Non-pigmented ciliary epithelial cell (primary cell): ENCODE data around the gene MED31.
"Not testable (repeated sequence)": the region's sequence is repeated elsewhere in the genome, so short reads cannot be mapped to it uniquely, and the experiment has no call there.

Source experiments
- DNase-seq: peaks from one replicate; pipeline ENCODE4 v3.0.0-alpha.2; 2010; ENCODE audit warnings: low read depth

MED31 gene

DNA sequence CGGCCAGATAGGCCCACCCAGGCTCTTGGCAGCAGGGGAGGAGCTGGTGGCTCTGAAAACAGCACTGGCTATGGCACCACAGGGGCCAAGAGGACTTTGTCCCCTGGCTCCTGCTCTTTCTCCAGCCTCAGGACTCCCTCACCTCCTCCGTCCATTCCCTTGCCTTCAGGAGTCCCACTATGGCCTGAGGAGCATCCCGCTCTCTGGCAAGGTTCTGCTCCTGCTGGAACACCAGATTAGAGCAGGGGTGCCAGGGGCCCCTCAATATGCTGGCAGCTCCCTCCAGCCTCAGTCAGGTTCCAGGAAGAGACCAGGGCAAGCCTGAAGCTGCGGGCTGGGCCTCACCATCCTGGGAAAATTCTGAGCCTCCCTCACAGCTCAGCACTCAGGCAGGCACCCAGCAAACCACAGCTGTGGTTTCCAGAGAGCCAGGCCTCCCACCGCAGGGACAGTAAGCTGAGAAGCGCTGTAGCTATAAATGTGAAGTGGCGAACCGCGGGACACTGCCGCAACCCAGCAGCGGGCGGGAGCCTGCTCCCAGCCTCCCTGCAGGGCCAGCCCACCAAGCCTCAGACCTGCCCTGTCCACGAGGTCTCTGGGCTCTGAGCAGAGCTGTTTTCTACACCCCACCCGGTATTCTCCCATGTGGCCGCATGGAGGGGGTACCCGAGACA lies 25.9 kb upstream of the MED31 start:
- no peak for DNase-seq

DNA sequence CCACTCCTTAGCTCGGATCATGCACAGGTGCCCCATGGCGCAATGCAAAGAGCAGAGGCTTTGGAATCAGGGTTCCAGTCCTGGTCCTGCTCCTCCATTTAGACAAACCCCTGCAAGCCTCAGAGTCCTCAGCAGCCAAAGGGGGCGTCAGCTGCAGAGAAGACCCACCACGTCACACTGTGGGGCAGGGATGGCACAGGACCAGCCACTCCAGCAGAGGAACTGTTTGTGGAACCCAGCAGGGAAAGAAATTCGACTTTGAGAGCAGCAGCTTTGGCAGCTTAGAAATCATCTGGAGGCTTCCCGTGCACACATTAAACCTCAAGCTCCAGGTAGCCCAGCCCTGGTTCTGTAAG lies 25.4 kb upstream of the MED31 start:
- DNase-seq: no peak

DNA sequence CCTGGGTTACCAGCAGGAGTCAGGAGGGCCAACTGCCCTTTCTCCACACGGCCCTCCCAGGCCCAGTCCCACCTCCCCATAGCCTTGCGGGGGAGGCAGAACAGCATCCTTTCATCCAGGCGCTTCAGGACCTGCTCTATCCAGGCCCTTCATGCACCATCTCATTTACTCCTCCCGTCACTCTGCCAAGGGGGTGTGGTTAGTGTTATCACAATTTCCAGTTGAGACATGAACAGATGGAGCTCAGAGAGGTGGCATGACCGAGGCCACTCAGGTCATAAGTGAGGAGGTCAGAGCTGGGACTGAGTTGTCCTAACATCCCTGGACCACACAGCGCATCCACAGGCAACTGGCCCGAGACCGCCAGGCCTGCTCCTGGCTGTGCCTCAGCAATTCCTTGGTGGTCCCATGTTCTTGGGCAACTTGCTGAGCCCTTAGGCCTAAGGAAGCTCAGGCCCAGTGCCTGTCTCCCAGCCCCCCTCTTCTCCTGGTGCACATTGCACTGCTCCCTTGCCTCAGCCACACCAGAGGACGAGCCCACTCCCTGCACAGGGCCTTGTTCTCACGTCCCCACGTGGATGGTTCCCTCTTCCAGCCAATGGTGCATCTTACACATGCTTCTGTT lies 23.9 kb upstream of the MED31 start:
- no peak for DNase-seq

DNA sequence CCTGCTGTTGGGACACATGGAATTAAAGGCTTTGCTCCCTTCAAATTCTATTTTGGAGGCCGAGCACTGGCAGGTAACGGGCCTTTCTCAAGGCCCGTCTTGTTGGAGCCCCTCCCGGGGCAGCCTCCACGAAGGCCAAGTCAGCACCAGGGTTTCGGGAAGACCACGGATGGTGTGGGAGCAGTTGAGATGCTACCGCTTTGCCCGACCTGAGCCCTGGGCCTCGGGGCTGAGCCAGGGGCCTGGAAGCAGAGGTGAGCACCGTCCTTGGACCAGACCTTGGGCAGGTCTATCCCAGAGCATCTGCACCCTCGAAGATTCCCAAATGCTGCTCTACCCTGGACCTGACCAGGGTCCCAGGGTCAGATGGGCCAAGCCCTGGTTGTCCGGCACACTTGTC lies 23.2 kb upstream of the MED31 start:
- no peak for DNase-seq

DNA sequence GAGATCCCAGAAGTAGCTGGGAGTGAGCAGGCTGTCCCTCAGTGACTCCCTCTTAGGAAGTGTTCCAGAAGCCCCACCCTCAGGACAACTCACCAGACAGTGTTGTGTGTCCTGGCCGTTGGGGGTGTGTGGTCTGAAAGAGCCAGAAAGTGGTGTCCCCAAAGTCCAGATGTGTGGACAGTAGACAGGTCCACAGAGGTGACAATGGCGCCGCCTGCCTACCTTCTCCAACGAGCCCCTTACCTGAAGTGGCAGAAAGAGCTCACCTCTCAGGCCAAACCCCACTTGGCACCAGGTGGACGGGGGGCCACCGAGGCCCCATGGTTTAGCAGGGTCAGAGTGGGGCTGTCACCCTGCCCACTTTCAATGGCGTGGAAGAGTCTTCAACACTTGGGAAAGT lies 20.0 kb upstream of the MED31 start:
- no peak for DNase-seq

DNA sequence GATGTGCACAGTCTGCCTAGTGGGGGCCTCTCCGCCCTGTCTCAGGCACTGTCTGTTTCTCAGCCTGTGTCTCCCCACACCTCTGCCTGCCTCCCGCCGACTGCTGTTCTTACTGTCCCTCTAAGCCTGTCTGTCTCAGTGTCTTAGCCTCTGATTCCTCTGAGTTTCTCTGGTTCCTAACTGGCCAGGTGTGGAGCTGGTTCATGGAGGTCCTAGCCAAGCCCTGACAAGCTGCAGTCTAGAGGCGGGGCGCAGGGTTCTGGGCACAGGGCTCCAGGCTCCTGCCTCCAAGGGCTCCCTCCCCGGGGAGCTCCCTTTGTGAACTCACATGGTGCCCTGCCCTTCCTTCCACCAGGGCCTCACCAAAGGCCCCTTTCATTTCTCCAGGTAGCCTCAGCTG lies 19.6 kb upstream of the MED31 start:
- DNase-seq: no peak

DNA sequence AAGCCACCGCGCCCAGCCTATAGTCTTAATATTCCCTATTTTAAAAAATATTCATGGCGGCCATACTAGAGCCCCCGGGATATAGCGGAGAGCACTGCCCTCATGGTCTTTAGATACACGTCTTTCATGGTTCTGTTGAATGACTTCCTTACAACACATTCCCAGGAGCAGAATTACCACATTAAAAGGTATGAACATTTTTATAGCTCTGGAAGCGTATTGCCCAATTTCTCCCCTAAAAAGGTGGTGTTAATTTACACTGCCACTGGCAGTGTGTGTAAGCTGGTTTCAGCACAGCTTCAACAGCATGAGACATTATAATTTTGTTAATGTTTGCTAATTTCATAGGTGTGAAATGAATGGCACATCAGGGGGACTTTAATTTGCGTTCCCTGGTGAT lies 19.2 kb upstream of the MED31 start:
- DNase-seq: no peak

DNA sequence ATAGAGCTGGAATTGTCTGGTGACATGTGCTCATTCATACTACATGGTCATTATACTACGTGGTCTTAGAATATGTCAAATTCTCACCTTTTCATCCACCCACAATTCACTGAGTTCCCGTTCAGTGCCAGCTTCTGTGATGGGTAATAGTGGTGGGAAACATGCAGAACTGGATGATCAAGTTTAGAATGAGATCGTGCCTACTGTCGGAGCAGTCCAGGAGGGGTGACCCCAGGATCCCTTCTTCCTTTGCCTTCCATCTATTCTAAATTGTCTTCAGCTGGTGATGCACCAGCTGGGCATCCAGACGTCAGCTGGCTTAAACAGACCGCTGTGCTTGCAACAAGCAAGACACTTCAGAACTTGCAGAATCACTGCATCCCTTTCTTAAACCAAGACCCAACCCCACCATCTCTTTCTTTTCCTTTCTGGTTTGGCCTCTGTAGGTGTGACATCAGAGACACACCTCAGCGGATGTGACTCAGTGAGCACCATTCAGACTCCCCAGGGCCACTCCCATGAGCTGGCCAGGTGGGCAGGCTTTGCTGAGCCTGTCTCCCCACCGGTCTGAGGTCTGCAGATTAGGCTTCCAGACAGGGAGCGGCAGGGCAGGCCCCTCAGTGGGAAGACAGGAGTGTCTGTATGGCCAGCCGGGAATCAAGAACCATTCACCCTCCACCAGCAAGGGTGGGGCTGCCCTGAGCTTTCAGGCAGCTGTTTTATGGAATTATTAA lies 18.2 kb upstream of the MED31 start:
- no peak for DNase-seq

DNA sequence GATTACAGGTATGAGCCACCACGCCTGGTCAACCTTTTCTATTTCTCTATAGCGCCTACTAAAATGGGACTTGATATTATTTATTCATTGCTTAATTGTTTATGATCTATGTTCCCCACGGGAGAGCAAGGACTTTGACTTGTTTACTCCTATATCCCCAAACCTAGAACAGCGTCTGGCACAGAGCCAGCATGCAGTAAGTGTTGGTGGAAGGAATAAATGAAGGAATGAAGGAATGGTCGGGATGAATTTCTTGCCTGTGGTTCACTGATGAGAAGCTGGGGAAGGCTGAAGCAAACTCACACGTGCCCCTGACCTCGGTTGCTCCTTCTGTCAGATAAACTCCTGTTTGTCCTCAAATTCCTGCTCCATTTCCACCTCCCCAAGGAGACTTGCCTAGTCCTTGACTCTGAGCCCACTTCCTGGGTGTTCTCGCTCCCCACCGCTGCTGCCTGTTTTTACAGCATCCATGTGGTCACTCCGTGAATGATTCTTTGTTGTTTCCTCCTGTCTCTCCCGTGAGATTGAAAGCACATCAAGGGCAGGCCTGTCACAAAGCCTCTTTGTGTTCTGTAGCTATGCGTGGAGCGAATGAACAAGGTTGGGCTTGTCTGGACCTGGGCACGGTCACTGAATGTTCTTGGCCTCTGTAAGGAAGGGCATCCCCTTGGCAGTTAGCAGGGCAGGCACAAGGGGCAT lies 17.5 kb upstream of the MED31 start:
- no peak for DNase-seq

DNA sequence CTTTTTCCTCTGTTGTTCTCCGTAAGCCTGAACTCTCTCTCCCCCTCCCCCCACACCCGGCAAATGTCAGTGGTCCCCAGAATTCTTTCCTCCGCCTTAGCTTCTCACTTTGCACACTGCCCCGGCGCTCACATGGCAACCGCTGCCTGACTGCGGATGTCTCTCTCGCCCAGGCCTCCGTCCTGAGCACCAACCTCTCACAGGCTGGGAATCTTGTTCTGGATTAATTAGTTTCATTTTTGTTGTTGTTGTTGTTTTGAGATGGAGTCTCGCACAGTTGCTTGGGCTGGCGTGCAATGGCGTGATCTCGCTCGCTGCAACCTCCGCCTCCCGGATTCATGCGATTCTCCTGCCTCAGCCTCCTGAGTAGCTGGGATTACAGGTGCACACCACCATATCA lies 16.8 kb upstream of the MED31 start:
- DNase-seq: no peak

DNA sequence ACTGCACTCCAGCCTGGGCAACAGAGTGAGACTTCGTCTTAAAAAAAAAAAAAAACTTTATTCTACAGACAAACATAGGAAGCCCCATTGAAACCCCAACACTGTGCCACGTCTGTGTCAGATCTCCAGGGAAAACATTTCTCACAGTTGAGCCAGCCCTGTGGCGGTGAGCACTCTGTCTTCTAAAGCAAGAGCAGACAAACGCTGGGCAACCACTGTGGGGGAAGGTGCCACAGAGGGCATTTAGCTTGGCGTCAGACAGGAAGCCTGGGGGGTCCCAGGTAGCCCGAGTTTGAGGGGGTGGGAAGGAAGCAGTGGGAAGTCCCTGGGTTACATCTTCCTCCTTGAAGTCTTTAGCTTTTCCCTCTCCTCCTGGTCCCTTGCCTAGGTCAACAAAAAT lies 16.1 kb upstream of the MED31 start:
- DNase-seq: no peak

DNA sequence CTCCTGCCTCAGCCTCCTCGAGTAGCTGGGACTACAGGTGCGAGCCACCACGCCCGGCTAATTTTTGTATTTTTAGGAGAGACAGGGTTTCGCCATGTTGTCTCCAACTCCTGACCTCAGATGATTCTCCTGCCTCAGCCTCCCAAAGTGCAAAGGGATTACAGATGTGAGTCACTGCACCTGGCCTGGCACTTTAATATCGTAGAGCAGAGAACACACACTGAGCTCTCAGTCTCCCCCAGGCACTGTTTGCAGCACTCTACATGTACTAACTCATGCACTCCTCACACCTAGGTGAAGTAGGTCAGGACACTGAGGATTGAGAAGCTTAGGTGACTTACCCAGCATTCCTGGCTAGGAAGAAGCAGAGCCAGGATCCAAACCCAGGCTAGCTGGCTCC lies 15.2 kb upstream of the MED31 start:
- DNase-seq: no peak

DNA sequence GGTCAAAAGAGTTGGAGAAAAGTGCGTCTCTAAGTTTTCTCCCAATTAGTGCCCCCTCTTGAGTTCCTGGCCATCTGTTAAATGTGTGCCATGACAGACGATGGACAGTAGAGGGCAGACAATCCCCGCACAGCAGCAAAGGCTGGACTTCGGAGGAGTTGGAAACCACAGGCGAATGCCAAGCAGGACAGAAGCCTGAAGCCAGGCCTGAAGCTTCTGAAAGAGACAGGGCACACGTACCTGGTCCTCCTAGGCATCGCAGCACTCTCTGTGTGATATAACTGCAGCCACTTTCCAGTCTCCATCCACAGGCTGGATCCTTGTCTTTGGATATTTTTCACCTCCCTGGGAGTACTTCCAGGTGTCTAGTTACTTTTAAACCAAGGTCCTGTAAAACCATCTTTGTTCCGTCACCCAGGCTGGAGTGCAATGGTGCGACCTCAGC lies 14.7 kb upstream of the MED31 start:
- peak; percentile 54 for DNase-seq

DNA sequence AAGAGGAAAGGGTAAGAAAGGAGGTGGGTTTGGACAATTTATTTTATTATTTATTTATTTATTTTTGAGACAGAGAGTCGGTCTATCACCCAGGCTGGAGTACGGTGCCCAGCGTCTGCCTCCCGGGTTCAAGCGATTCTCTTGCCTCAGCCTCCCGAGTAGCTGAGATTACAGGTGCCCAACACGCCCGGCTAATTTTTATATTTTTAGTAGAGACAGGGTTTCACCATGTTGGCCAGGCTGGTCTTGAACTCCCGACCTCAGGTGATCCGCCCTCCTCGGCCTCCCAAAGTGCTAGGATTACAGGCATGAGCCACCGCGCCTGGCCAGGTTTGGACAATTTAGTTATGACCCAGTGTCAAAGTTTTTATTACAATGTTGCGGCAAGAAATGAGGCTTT lies 11.8 kb upstream of the MED31 start:
- not testable (repeated sequence) for DNase-seq

DNA sequence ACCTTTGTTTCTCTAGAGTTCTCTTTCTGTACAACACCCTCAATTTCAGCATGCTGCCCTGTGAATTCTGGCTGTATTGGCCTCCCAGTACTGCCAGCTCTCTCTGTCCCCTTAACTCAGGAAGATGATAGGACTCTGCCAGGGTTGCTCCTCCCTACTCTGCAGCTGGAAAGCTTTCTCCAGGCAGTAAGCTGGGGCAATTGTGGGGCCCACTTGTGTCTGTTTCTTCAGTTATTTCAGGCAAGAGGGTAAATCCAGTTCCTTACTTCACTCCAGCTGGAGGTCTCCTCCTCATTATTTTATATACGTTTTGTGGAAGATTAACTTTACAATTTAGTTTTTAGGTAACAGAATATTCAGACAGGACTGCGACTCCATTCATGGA lies 10.1 kb upstream of the MED31 start:
- DNase-seq: no peak

DNA sequence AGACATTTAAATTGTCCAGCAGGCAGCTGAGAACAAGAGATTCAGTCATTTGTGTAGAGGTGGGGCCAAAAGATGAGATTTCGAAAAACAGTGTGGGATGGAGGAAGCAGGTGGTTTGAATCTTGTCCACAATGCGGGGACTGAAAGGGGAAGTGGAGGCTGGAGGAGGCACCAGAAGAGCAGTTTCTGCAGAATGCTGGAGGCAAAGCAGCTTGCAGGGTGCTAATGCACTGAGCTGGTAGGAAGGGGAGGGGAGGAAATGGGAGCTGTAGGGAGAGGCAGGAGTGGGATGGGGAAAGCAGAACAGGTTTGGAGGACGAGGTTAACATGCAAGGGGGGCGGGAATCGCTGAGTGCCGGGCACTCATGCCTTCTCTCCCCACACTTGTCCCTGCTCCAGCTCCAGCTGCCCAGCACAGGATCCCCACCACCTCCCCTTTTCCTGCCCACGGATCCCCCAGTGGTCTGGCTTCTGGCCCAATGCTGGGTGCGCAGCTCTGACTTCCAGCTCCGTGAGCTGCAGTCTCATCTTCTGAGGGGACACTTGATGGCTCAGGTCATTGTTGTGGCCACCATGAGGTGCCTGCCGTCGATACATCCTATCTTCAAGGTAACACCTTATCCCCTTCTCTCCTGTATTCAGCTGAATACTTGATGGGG lies 9.5 kb upstream of the MED31 start:
- DNase-seq: no peak

DNA sequence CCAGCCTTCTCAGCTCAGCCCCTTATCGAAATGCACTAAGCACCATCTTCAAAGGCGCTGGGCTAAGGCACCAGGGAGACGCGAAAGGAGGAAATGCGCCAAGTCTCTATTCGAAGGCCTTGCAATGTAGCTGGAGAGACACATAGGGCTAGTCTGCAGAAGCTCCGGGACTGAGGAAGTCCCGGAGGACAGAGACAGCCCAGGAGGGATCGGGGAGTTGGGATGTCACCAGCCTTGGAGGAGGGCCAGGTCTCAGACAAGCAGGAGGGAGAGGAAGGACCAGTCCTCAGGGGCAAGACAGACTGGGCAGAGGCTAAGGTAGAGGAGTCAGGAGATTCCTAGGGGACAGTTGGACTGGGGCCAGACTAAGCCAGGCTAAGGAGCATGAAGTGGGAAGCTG lies 8.7 kb upstream of the MED31 start:
- DNase-seq: no peak

DNA sequence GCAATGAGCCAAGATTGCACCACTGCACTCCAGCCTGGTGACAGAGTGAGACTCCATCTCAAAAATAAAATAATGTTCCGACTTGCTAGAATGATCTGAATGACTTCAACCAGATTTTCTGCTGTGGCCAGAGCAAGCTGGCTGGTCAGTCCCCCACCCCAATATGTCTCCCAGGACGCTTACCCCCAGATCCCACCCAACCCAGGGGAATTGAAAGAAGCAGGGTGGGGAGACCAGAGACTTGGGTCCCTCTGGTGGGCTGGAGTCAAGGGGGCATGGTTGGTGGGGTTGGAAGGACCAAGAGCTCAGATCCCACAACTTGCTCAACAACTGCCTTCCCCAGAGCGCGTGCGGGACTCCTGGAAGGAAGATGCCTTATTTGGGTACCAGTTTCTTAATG lies 7.0 kb upstream of the MED31 start:
- DNase-seq: not testable (repeated sequence)

DNA sequence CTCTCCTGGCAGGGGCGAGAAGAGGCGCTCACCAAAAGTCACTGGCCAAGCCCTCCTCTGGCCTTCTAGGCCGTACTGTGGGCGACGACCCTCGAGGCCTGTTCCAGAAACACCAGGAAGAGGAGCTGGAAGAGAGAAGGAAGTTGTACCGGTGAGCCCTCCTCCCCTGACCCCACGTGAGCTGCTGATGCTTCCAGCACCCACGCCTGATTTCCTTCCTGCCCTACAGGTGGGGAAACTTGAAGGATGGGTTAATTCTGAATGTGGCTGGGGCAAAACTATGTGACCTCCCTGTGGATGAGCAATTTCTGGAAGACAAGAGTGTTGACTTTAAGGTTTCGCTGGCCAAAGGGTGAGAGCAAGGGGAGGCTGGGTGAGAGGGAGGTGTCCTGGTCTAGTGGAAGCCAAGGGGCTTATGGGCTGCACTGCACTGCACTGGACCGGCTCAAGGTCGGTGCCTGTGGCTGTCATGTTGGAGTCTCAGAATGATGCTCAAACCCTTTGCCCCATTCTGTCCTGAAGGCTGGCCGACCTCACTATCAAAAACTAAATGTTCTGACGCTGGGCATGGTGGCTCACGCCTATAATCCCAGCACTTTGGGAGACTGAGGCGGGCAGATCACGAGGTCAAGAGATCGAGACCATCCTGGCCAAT lies 6.4 kb upstream of the MED31 start:
- no peak for DNase-seq

DNA sequence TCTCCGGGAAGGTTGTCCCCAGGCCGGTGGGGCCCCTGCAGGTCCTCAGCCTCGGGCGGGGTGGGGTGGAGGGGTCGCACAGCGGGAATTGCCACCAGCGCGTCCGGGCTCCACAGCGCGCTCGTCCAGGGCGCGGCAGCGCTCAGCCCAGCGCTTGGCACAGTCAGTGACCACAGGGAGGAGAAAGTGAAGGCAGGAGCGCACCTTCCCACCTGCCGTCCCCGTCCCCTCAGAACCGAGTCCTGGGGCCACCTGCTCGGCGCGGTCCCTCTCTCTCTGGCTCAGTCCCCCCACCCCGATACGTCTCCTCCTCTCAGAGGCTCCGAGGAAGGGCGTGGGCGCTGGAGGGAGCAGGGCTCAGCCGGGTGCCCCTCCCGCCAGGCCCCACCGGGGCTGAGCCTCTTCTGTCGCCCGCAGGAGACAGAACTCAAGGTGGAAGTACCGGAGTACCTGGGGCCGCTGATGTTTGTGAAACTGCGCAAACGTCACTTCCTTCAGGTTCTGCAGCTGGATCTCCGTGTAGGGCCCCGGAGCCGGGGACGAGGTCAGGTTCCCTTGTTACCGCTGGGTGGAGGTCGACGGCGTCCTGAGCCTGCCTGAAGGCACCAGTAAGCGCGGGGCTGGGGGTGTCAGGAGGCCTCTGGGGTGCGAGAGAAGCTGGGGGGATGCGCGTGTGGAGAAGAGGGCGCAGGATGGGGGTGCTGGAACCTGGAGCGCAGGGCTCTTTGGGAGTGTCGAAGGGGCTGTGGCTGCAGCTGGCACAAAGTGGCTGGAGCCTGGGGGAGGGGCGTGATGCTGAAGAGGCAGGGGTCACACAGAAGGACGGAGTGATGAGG lies 5.6 kb upstream of the MED31 start:
- not testable (repeated sequence) for DNase-seq
